ENCODE results near the gene CAMK2D.

Gene CAMK2D

GRCh38 chr4:113499166-113499565, 262.4 kb downstream of the CAMK2D start:
- TF ChIP-seq ZFP30 (CRISPR knock-in tag; IDR thresholded peaks at IDR 0.05) = no peak
- no peak for TF ChIP-seq ISL1 (CRISPR knock-in tag; IDR thresholded peaks at IDR 0.05)
- TF ChIP-seq RARB (CRISPR knock-in tag; IDR thresholded peaks at IDR 0.05) = no peak
- TF ChIP-seq ZNF8 (CRISPR knock-in tag; IDR thresholded peaks at IDR 0.05) = no peak
- no peak for TF ChIP-seq OSR1 (CRISPR knock-in tag; IDR thresholded peaks at IDR 0.05)
- ATAC-seq = no peak

- no peak for ATAC-seq
- no peak for TF ChIP-seq ZNF70 (CRISPR knock-in tag; IDR thresholded peaks at IDR 0.05)
- TF ChIP-seq PATZ1 (CRISPR knock-in tag; IDR thresholded peaks at IDR 0.05; ENCODE audit: borderline replicate concordance) = no peak
- no peak for TF ChIP-seq BACH2 (CRISPR knock-in tag; IDR thresholded peaks at IDR 0.05; ENCODE audit: borderline replicate concordance)
- no peak for TF ChIP-seq TOX (CRISPR knock-in tag; IDR thresholded peaks at IDR 0.05; ENCODE audit: borderline replicate concordance)
- TF ChIP-seq GLIS3 (CRISPR knock-in tag; IDR thresholded peaks at IDR 0.05) = no peak
- no peak for TF ChIP-seq ZFP3 (CRISPR knock-in tag; IDR thresholded peaks at IDR 0.05)
- no peak for TF ChIP-seq PPARA (CRISPR knock-in tag; IDR thresholded peaks at IDR 0.05; ENCODE audit: borderline replicate concordance)
- no peak for TF ChIP-seq ARNTL (CRISPR knock-in tag; IDR thresholded peaks at IDR 0.05; ENCODE audit: borderline replicate concordance, low read depth)
- no peak for TF ChIP-seq POU6F1 (CRISPR knock-in tag; IDR thresholded peaks at IDR 0.05; ENCODE audit: borderline replicate concordance, low read depth)
- no peak for TF ChIP-seq CREB5 (CRISPR knock-in tag; IDR thresholded peaks at IDR 0.05; ENCODE audit: low read depth)
Observed at GRCh38 chr4:113497154-113497884, 264.2 kb downstream of the CAMK2D start.

- ATAC-seq = no peak
- no peak for TF ChIP-seq ZC3H10 (CRISPR knock-in tag; IDR thresholded peaks at IDR 0.05)
- no peak for TF ChIP-seq ZFP3 (CRISPR knock-in tag; IDR thresholded peaks at IDR 0.05)
- no peak for TF ChIP-seq PATZ1 (CRISPR knock-in tag; IDR thresholded peaks at IDR 0.05; ENCODE audit: borderline replicate concordance)
- no peak for TF ChIP-seq ZNF70 (CRISPR knock-in tag; IDR thresholded peaks at IDR 0.05)
- no peak for TF ChIP-seq GLIS3 (CRISPR knock-in tag; IDR thresholded peaks at IDR 0.05)
- TF ChIP-seq ARNTL (CRISPR knock-in tag; IDR thresholded peaks at IDR 0.05; ENCODE audit: borderline replicate concordance, low read depth) = no peak
- no peak for TF ChIP-seq TOX (CRISPR knock-in tag; IDR thresholded peaks at IDR 0.05; ENCODE audit: borderline replicate concordance)
- no peak for TF ChIP-seq PPARA (CRISPR knock-in tag; IDR thresholded peaks at IDR 0.05; ENCODE audit: borderline replicate concordance)
- TF ChIP-seq OSR1 (CRISPR knock-in tag; IDR thresholded peaks at IDR 0.05) = no peak
- no peak for TF ChIP-seq ESRRG (CRISPR knock-in tag; IDR thresholded peaks at IDR 0.05)
- no peak for TF ChIP-seq CSDC2 (CRISPR knock-in tag; IDR thresholded peaks at IDR 0.05)
- no peak for TF ChIP-seq ZNF565 (CRISPR knock-in tag; conservative IDR thresholded peaks at IDR 0.05; ENCODE audit: low read depth)
- no peak for TF ChIP-seq CSRNP3 (CRISPR knock-in tag; IDR thresholded peaks at IDR 0.05)
- TF ChIP-seq BACH2 (CRISPR knock-in tag; IDR thresholded peaks at IDR 0.05; ENCODE audit: borderline replicate concordance) = no peak
- TF ChIP-seq ISL1 (CRISPR knock-in tag; IDR thresholded peaks at IDR 0.05) = no peak
- no peak for TF ChIP-seq TCF4 (CRISPR knock-in tag; IDR thresholded peaks at IDR 0.05; ENCODE audit: borderline replicate concordance)
- TF ChIP-seq RARB (CRISPR knock-in tag; IDR thresholded peaks at IDR 0.05) = no peak
- no peak for TF ChIP-seq CREB5 (CRISPR knock-in tag; IDR thresholded peaks at IDR 0.05; ENCODE audit: low read depth)
- no peak for TF ChIP-seq ZNF8 (CRISPR knock-in tag; IDR thresholded peaks at IDR 0.05)
- no peak for TF ChIP-seq TSHZ2 (CRISPR knock-in tag; IDR thresholded peaks at IDR 0.05)
Observed at GRCh38 chr4:113496698-113497097, 264.8 kb downstream of the CAMK2D start.
